GM12872 (cell line): ENCODE results near the gene POFUT1.

Source experiments
- CTCF ChIP-seq: IDR thresholded peaks from 3 replicates; pipeline ENCODE4 v1.5.1; 2011; ENCODE audit warnings: low read depth, mild to moderate bottlenecking, low read length, moderate library complexity; ENCODE audit not compliant: insufficient read depth

POFUT1 gene

GRCh38 chr20:32190616-32191415 lies 16.9 kb upstream of the POFUT1 start:
- TF ChIP-seq CTCF = no peak

GRCh38 chr20:32191422-32191821 lies 16.3 kb upstream of the POFUT1 start:
- TF ChIP-seq CTCF = no peak

- no peak for TF ChIP-seq CTCF
Observed at GRCh38 chr20:32191873-32192272, 15.8 kb upstream of the POFUT1 start.

GRCh38 chr20:32192698-32193097 lies 15.0 kb upstream of the POFUT1 start:
- TF ChIP-seq CTCF = no peak

GRCh38 chr20:32193996-32194395 lies 13.7 kb upstream of the POFUT1 start:
- TF ChIP-seq CTCF = no peak

- TF ChIP-seq CTCF = no peak
Observed at GRCh38 chr20:32195581-32195980, 12.1 kb upstream of the POFUT1 start.

- TF ChIP-seq CTCF = no peak
Observed at GRCh38 chr20:32199006-32199405, 8.7 kb upstream of the POFUT1 start.
